Renal cortex interstitium (tissue), 11 donors: ENCODE data around the gene RNF213. TPM values are rescaled to one million over a fixed set of nuclear protein-coding genes. Genes with fewer than 3 reads are reported as not detected.
"Not testable (repeated sequence)": the region's sequence is repeated elsewhere in the genome, so short reads cannot be mapped to it uniquely, and the experiment has no call there.

Experiments used
- DNase-seq, 11 donors: peaks; one replicate each; pipeline ENCODE4 v3.0.0-alpha.2; 2013; ENCODE audit warnings: low read depth in 9 of 11, low spot score in 4 of 11; ENCODE audit errors: extremely low read depth in 1 of 11
- polyA plus RNA-seq, 3 donors: library from polyadenylated mRNA; unstranded; fragments of 120-200 nt; gene quantifications; one replicate each; pipeline ENCODE4 v1.2.1, GENCODE V29; 2013; ENCODE audit not compliant: insufficient read length in 3 of 3

Gene RNF213
- polyA plus RNA-seq, 3 donors, result 62.4 to 112 (median 71.0) TPM

- DNase-seq, result no peak
These were observed 2.2 kb downstream of the RNF213 start for GRCh38 chr17:80262775-80263244.

GRCh38 chr17:80263253-80264204 is 2.9 kb downstream of the RNF213 start:
- DNase-seq, result peak in 10 of 11 donors; percentile 70 to 93 (median 84)

- no peak for DNase-seq
These were observed 3.8 kb downstream of the RNF213 start for GRCh38 chr17:80264205-80265075.

DNA sequence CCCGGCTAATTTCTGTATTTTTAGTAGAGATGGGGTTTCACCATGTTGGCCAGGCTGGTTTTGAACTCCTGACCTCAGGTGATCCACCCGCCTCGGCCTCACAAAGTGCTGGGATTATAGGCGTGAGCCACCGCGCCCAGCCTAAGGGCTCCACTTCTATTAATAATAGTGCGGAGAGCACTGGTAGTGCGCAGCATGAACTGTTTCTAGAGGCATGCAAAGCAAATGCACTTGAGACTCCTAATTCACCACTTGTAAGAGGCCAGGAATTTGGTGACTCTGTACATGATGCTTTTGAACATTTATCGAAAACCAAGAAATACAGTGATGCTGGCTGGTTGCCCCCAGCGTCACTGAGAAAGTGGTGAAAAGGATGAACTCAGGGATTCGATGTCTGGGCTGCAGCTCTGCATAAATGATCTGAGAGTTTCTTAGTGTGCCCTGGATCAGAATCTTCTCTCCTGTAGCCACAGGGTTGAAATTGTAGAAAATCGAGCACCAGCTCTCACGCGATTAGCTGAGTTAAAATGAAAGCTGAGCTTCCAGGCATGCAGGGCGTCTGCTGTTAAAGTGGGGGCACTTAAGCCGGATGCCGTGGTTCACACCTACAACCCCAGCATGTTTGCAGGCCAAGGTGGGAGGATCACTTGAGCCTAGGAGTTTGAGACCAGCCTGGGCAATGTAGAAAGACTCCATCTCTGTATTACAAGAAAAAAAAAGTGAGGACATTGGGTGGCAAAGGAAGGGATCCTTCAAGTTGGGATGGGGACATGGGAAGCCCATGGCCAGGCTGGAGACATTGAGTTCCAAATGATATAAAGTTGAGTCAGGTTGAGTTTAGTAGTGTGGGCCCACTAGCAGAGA is 4.8 kb downstream of the RNF213 start:
- no peak for DNase-seq

DNA sequence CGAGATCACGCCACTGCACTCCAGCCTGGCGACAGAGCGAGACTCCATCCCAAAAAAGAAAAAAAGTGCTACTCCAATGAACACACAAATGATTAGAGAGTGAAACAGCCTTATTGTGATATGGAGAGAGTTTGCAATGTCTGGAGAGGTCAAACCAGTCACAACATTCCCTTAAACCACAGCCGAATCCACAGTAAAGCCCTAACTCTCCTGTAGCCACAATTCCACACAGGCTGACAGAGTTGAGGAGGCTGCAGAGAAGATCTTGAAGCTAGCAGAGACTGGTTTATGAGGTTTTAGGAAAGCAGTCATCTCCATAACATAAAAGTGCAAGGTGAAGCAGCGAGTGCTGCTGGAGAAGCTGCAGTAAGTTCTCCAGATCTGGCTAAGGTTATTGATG is 6.7 kb downstream of the RNF213 start:
- DNase-seq, result no peak

DNA sequence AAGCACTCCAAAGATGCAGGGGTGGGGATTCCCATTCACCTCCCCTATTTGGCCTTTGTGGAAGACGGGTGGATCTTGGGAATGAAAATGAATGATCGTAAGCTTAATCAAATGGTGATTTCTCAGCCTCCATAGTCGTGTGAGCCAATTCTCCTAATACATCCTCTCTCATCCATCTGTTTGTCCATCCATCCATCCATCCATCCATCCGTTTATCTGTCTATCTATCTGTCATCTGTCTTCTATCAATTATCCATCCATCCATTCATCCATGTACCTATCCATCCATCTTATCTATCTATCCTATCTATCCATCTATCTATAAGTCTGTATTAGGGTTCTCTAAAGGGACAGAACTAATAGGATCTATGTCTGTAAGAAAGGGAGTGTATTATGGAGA is 7.8 kb downstream of the RNF213 start:
- DNase-seq, result no peak

- DNase-seq, result no peak
These were observed 8.8 kb downstream of the RNF213 start for GRCh38 chr17:80269405-80269807.

DNA sequence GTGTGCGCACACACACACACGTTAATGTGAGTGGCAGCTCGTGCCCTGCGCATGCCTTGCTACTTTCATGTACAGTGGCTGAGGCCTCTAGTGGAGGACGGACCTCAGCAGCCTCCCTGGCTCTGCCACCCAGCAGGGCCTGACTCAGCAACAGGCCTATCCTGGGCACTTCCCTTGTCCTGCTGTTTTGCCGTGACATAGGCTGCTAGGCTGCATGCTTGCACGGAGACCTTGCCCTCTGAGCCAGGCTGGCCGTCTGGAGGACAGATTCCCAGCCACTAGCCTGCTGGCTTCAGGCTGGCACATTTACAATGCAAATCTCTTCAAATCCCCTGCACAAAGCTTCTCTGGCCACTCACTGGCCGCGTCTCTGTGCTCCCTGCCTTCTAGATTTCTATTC is 9.5 kb downstream of the RNF213 start:
- no peak for DNase-seq

DNA sequence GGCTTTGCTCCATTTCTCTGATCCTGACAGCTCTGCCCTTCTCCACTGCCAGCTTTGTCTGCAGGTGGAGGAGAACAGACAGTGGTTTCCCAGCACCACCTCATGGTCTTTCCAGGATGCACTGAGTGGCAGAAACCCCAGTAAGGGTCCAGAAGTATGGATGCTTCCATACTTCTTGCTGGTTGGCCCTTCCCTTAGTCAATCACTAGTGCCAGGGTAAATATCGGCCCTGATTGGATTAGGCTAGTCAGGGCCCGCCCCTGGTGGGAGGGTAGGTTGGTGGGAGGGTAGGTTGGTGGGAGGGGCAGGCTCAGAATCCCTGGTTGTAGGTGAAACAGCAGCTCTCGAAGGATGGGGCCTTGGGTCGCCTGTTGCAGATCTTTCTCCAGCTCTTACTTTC is 10.2 kb downstream of the RNF213 start:
- no peak for DNase-seq

DNA sequence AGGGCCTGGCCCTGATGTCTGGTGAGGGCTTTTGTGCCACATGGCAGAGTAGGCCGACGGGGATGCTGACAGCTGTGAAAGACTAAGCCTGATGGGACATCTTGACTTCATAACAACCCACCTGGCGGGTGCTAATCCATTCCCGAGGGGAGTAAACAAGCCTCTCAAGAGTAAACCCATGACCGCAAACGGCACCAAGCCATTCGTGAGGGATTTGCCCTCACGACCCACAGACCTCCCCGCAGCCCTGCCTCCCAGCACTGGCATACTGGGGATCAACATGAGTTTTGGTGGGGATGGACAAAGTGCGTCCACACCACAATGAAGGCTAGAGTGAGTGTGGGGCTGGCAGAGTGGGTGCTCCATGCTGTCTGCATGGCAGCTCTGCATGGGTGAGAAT is 11.7 kb downstream of the RNF213 start:
- DNase-seq, result no peak

DNA sequence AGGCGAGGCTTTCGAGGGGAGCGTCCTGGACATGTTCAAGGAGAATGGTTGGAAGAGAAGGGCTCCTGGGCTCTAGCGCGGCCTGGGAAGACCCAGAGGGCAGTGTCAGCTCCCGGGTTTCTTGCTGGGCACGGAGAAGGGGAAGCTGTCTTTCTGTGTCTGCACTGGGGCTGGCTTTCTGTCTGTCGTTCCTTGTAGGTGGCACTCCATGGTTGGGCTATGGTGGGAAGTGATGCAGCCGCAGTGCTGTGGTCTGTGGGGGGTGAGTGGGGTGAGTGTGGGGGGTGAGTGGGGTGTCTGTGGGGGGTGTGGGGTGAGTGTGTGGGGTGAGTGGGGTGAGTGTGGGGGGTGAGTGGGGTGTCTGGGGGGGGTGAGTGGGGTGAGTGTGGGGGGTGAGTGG is 13.7 kb downstream of the RNF213 start:
- DNase-seq, result no peak

DNA sequence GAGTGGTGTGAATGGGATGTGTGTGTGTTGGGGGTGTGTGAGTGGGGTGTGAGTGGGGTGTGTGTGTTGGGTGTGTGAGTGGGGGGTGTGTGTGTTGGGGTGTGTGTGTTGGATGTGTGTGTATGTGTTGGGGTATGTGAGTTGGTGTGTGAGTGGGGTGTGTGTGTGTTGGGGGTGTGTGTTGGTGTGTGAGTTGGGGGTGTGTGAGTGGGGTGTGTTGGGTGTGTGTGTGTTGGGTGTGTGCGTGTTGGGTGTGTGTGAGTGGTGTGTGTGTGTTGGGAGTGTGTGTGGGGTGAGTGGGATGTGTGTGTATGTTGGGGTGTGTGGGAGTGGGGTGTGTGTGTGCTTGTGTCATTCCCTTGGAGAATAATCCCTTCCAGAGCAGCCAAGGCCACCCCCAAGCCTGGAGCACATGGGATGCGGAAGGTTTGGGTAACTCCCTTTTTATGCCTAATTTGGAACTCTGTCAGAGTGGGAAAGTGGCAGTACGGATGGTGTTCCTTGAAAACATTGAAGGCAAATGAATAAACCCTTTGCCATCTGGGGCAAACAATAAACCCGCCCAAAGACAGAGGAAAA is 14.3 kb downstream of the RNF213 start:
- DNase-seq, result no peak

DNA sequence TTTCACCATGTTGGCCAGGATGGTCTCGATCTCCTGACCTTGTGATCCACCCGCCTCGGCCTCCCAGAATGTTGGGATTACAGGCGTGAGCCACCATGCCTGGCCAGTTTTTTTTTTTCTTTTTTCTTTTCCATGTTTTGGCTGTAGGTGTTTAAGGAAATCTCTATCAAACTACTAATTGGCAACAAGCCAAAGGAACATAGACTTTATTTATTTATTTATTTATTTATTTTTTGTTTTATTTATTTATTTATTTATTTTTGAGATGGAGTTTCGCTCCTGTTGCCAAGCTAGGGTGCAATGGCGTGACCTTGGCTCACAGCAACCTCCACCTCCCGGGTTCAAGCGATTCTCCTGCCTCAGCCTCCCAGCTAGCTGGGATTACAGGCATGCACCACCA is 15.2 kb downstream of the RNF213 start:
- DNase-seq, result not testable (repeated sequence)

DNA sequence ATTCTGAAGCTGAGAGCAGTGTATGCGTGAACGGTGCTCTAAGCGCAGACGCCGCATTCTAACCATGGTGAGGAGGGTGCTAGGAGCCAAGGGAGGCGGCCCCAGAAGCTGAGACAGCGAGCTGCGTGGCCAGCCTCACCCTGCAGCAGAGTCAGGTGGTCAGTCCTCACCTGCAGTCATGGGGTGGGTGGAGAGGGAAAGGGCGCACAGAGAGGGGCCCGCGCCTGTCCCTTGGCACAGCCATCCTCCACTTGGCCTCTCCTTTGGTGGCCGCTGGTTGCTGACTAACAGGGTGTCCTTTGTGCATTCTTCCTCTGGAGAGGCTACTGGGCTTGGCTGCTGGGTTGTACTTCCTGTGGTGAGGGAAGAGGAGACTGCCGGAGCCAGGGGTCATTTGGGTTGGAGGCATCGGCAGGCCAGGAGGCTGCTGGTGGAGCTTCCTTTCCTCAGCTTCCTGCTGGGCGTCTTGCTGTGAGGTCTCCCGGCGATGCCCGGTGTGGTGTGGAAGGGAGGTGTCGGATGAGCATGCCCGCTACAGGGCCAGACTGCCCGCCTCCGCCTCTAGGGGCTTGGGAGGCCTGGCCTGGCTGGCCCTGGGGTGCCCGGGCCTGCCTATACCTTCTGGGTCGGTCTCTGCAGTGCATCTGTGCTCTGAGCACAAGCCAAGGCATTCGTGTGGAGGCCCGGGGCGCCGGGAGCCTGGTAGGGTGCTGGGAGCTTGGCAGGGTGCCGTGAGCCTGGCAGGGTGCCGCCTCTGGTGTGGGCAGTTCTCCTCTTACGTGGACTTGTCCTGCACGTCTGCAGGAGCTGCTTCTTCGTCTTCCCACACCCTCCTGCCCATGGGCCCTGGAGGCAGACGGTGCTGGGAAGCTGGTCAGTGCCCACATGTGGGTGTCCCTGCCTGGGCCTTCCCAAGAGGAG is 17.4 kb downstream of the RNF213 start:
- no peak for DNase-seq

DNA sequence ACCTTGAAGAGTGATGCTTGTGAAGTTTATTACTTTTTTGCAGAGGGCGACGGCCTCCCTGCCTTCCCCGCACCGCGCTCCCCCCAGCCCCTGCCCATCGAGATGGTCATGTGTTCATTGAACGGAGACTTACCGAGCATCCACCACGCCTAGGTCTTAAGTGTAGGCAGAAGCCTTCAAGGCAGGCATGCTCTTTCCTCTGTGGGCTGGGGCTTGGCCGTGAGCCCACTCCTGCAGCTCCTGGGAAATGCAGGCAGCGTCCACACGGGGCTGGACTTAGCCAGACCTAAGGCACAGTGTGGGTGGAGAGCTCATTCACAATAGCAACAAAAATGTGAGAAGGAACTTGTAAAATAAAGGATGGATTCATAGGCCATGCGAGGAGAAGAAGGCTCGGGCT is 19.2 kb downstream of the RNF213 start:
- DNase-seq, result peak in 2 of 11 donors; percentile 22 to 23

DNA sequence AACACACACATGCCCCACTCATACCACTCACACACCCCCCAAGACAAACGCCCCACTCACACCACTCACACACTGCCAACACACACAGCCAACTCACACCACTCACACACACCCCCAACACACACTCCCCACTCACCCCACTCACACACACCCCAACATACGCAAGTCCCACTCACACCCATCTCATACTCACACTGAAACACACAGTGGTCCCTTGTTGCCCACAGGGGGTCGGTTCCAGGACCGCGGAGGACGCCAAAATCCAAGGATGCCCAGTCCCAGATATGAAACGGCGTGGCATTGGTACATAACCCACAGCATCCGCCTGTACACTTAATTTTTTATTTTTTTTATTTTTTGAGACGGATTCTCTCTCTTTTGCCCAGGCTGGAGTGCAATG is 20.9 kb downstream of the RNF213 start:
- no peak for DNase-seq

DNA sequence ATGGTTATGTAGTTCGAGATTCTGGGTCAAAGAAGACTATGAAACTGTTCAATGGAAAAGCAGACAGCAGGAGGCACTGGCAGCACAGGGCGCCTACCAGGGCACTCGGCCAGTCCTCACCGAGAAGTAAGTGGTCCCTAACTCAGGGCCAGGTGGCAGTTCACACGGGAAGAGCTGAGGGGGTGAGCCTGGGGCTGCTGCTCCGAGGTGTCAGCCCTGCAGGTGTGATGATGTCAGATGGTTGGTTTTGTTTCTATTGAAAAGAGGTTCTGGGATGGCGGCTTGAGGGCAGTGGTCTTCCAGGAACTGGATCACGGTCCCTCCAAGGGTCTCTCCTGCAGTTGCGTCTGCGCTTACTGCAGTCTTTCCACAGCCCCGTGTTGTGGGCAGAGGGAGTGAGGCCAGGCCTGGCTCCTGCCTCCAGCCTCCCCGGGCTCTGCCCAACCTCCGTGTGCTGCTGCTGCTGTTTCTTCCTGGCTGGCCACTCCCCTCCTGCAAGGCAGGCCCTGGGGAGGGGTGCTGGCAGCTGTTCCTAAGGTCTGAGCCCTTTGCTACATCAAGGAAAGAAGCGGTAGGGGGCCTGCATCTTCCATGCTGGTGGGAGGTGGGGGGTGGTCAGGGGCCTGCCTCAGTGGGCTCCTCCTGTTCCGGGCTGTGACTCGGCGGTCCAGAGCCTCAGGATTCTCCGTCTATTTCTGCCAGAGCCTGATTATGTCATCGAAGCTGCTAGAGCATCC is 22.6 kb downstream of the RNF213 start:
- no peak for DNase-seq
